IMR-90 (cell line): Measurements from ENCODE around the gene GZMA. TPM values are rescaled to one million over a fixed set of nuclear protein-coding genes. Genes with fewer than 3 reads are reported as not detected.

Experiments used
- ATAC-seq: fragments of 200-7000 bp; cut with Tn5 transposase; 2 replicates; pipeline ENCODE4 v1.9.1; 2020; ENCODE audit warnings: low read depth, mild to moderate bottlenecking, moderate library complexity
- BruUV-seq: library from RNA; stranded (reverse); fragments of 400-500 nt; replicated peaks from 2 replicates; lab custom pipeline; 2021; lab: Mats Ljungman, UMichigan
- CTCF ChIA-PET: fragments of 300-600 bp; formaldehyde crosslinking; extraction: SDS; loops from one replicate; lab custom pipeline; 2021; ENCODE audit warnings: antibody characterized with exemption; lab: Yijun Ruan, JAX
- POLR2A ChIA-PET: fragments of 300-600 bp; sonication (Branson Sonifier 250); formaldehyde crosslinking; loops from one replicate; lab custom pipeline; 2022; ENCODE audit warnings: antibody characterized with exemption; ENCODE audit not compliant: unreplicated experiment; lab: Charles Lee
- DNase-seq: peaks from one replicate; pipeline ENCODE4 v3.0.0; 2013
- H2AFZ ChIP-seq: replicated peaks from 2 replicates; pipeline ENCODE3; 2013; ENCODE audit warnings: low read length, mild to moderate bottlenecking; ENCODE audit not compliant: poor library complexity
- H2AK5ac ChIP-seq: 2 replicates; pipeline ENCODE4 v1.6.1; 2013; ENCODE audit warnings: low read depth, low read length, inconsistent platforms
- H2AK9ac ChIP-seq: replicated peaks from 2 replicates; pipeline ENCODE3; 2013; ENCODE audit warnings: mild to moderate bottlenecking, low read depth, low read length, moderate library complexity; ENCODE audit not compliant: poor library complexity
- H2BK120ac ChIP-seq: 2 replicates; pipeline ENCODE4 v1.6.1; 2013; ENCODE audit warnings: low read depth, low read length, inconsistent platforms
- H2BK15ac ChIP-seq: 3 replicates; pipeline ENCODE4 v1.6.1; 2013; ENCODE audit warnings: low read depth, low read length, inconsistent platforms
- H2BK20ac ChIP-seq: 2 replicates; pipeline ENCODE4 v1.6.1; 2013; ENCODE audit warnings: low read depth, mild to moderate bottlenecking, inconsistent platforms, low read length, moderate library complexity
- H2BK5ac ChIP-seq: 2 replicates; pipeline ENCODE4 v1.6.1; 2013; ENCODE audit warnings: mild to moderate bottlenecking, low read depth, low read length, inconsistent platforms; ENCODE audit not compliant: poor library complexity, severe bottlenecking
- H3K14ac ChIP-seq: replicated peaks from 2 replicates; pipeline ENCODE4 v1.6.1; 2013; ENCODE audit warnings: low read depth, low read length, inconsistent platforms
- H3K18ac ChIP-seq: 2 replicates; pipeline ENCODE4 v1.6.1; 2013; ENCODE audit warnings: low read depth, low read length, control low read depth
- H3K23ac ChIP-seq: 2 replicates; pipeline ENCODE4 v1.6.1; 2013; ENCODE audit warnings: low read depth, low read length, inconsistent platforms
- H3K27ac ChIP-seq: 2 replicates; pipeline ENCODE4 v1.5.1; 2013; ENCODE audit warnings: mild to moderate bottlenecking, control low read depth, low read length; ENCODE audit not compliant: insufficient read depth
- H3K27me3 ChIP-seq: 2 replicates; pipeline ENCODE4 v1.6.1; 2013; ENCODE audit warnings: low read length; ENCODE audit not compliant: control insufficient read depth, insufficient read depth
- H3K36me3 ChIP-seq: 2 replicates; pipeline ENCODE4 v1.6.1; 2013; ENCODE audit warnings: low read length, mixed read lengths; ENCODE audit not compliant: control insufficient read depth, insufficient read depth
- H3K4ac ChIP-seq: 2 replicates; pipeline ENCODE4 v1.6.1; 2013; ENCODE audit warnings: low read depth, low read length, inconsistent platforms
- H3K4me1 ChIP-seq: 2 replicates; pipeline ENCODE4 v1.6.1; 2013; ENCODE audit warnings: low read length, mixed read lengths; ENCODE audit not compliant: control insufficient read depth, insufficient read depth
- H3K4me2 ChIP-seq: 2 replicates; pipeline ENCODE4 v1.6.1; 2013; ENCODE audit warnings: low read depth, mild to moderate bottlenecking, control low read depth, low read length, moderate library complexity
- H3K4me3 ChIP-seq: 2 replicates; pipeline ENCODE4 v1.5.1; 2013; ENCODE audit warnings: low read depth, mild to moderate bottlenecking, control low read depth, low read length, moderate library complexity; ENCODE audit not compliant: insufficient read depth
- H3K56ac ChIP-seq: 2 replicates; pipeline ENCODE4 v1.6.1; 2013; ENCODE audit warnings: low read length, inconsistent platforms; ENCODE audit not compliant: insufficient read depth; ENCODE audit errors: extremely low read depth
- H3K79me1 ChIP-seq, 2 experiments: 2 replicates each; pipeline ENCODE4 v1.6.1; 2013; ENCODE audit warnings: low read length in 2 of 2, inconsistent platforms in 1 of 2, low read depth in 1 of 2
- H3K9ac ChIP-seq: 2 replicates; pipeline ENCODE4 v1.6.1; 2013; ENCODE audit warnings: low read depth, low read length, control low read depth
- H3K9me1 ChIP-seq: 2 replicates; pipeline ENCODE4 v1.6.1; 2013; ENCODE audit warnings: low read length, inconsistent platforms; ENCODE audit not compliant: insufficient read depth
- H3K9me3 ChIP-seq: 2 replicates; pipeline ENCODE4 v1.6.1; 2013; ENCODE audit warnings: low read length; ENCODE audit not compliant: control insufficient read depth, insufficient read depth
- H4K20me1 ChIP-seq: 2 replicates; pipeline ENCODE4 v1.6.1; 2013; ENCODE audit warnings: low read length, inconsistent platforms; ENCODE audit not compliant: insufficient read depth
- H4K5ac ChIP-seq: 2 replicates; pipeline ENCODE4 v1.6.1; 2013; ENCODE audit warnings: mild to moderate bottlenecking, low read depth, low read length, control low read depth
- H4K8ac ChIP-seq, 2 experiments: 2 replicates each; pipeline ENCODE4 v1.6.1; 2013; ENCODE audit warnings: low read depth in 2 of 2, low read length in 2 of 2, control low read depth in 1 of 2, inconsistent platforms in 1 of 2
- H4K91ac ChIP-seq: 2 replicates; pipeline ENCODE4 v1.6.1; 2013; ENCODE audit warnings: low read depth, low read length, inconsistent platforms; ENCODE audit not compliant: insufficient read depth
- BHLHE40 ChIP-seq: fragments of 150-350 bp; IDR thresholded peaks from 2 replicates; pipeline ENCODE4 v1.6.1; 2016; ENCODE audit warnings: mild to moderate bottlenecking, low read depth, low read length
- CTCF ChIP-seq: conservative IDR thresholded peaks from 2 replicates; pipeline ENCODE4 v1.5.1; 2012; ENCODE audit warnings: mild to moderate bottlenecking, low read depth, low read length, improper control_type of control experiment
- FOS ChIP-seq: fragments of 150-350 bp; IDR thresholded peaks from 2 replicates; pipeline ENCODE4 v1.6.1; 2016; ENCODE audit warnings: low read depth, low read length
- MAFK ChIP-seq: IDR thresholded peaks from 2 replicates; pipeline ENCODE4 v1.6.1; 2012; ENCODE audit warnings: low read depth, low read length, improper control_type of control experiment
- MAZ ChIP-seq: IDR thresholded peaks from 2 replicates; pipeline ENCODE4 v1.6.1; 2012; ENCODE audit warnings: low read depth, mild to moderate bottlenecking, low read length, improper control_type of control experiment, moderate library complexity, borderline replicate concordance
- MXI1 ChIP-seq: IDR thresholded peaks from 2 replicates; pipeline ENCODE4 v1.6.1; 2012; ENCODE audit warnings: low read depth, mild to moderate bottlenecking, low read length, moderate library complexity, borderline replicate concordance
- POLR2A ChIP-seq: IDR thresholded peaks from 2 replicates; pipeline ENCODE4 v1.6.1; 2012; ENCODE audit warnings: mild to moderate bottlenecking, low read depth, low read length
- RCOR1 ChIP-seq: IDR thresholded peaks from 2 replicates; pipeline ENCODE4 v1.6.1; 2012; ENCODE audit warnings: mild to moderate bottlenecking, low read length, improper control_type of control experiment; ENCODE audit not compliant: insufficient replicate concordance
- RFX5 ChIP-seq: IDR thresholded peaks from 2 replicates; pipeline ENCODE4 v1.8.0; 2012; ENCODE audit warnings: low read depth, mild to moderate bottlenecking, low read length, moderate library complexity
- SMC3 ChIP-seq: fragments of 150-350 bp; IDR thresholded peaks from 2 replicates; pipeline ENCODE4 v1.6.1; 2016; ENCODE audit warnings: low read depth, mild to moderate bottlenecking, antibody characterized with exemption, low read length, moderate library complexity
- USF2 ChIP-seq: fragments of 150-350 bp; IDR thresholded peaks from 2 replicates; pipeline ENCODE4 v1.6.1; 2017; ENCODE audit warnings: mild to moderate bottlenecking, antibody characterized with exemption, low read length, low read depth
- WGBS, 2 experiments: methylation state at CpG; one replicate each; pipeline versions ENCODE4 v1.1.5 to v1.1.7; 2013; ENCODE audit warnings: missing lambda C conversion rate in 2 of 2; ENCODE audit not compliant: insufficient read length in 1 of 2; ENCODE audit errors: extremely low coverage in 2 of 2; 5-methylcytosine and 5-hydroxymethylcytosine counted together
- dilution Hi-C: fragments of 300-500 bp; cut with HindIII; formaldehyde crosslinking; loops from one replicate; pipeline ENCODE4 v1.14.3; 2018; ENCODE audit warnings: low sequenced_read_pairs; ENCODE audit not compliant: unreplicated experiment
- in situ Hi-C: fragments of 300-500 bp; cut with MboI; formaldehyde crosslinking; loops from 3 replicates; pipeline ENCODE4 v1.14.3; 2019; ENCODE audit warnings: low sequenced_read_pairs, inconsistent platforms, mixed read lengths
- intact Hi-C: fragments of 100-400 bp; cut with micrococcal nuclease; formaldehyde crosslinking; loops from 2 replicates; pipeline ENCODE4 v1.10.0; 2022
- polyA plus RNA-seq, 3 experiments: library from polyadenylated mRNA; depleted of rRNA; stranded (reverse); fragments of >200 nt; gene quantifications; 2 replicates each; pipeline ENCODE4 v1.2.3, GENCODE V29; 2012; ENCODE audit warnings: low replicate concordance in 1 of 3
- total RNA-seq: library from RNA; depleted of rRNA; stranded (reverse); fragments of >200 nt; gene quantifications from 2 replicates; pipeline ENCODE4 v1.2.3, GENCODE V29; 2012

The GZMA gene
- total and polyA plus RNA-seq, 2 of the 4 experiments (the other 2 are of a cell fraction) = not detected

GRCh38 chr5:55064523-55064922, 37.9 kb upstream of the GZMA start:
- no peak overlapping the region for H3K9ac ChIP-seq
- intact Hi-C loops (no loop called here), dilution Hi-C loops (no loop called here), in situ Hi-C loops (no loop called here)
- no peak overlapping the region for H2BK15ac ChIP-seq
- peaks cover 5% of the 10 kb centered on the region for H3K9me1 ChIP-seq
- H2BK5ac ChIP-seq = no peak overlapping the region
- peaks cover 3% of the 10 kb centered on the region; the same call in 1 of the 2 replicates for H3K4me1 ChIP-seq
- ChIA-PET POLR2A (no interaction called here), CTCF (no interaction called here)
- H2AFZ ChIP-seq = no peak overlapping the region
- H4K20me1 ChIP-seq = no peaks in the 10 kb centered on the region; the same call in 1 of the 2 replicates
- H3K27ac ChIP-seq = no peak overlapping the region
- H3K23ac ChIP-seq = no peak overlapping the region
- whole genome bisulfite sequencing, 2 experiments = no CpG with 5 or more reads among the region's 3 CpGs
- H3K14ac ChIP-seq = no peak overlapping the region
- TF ChIP-seq RFX5 (no peak), MAZ (no peak), RCOR1 (no peak), FOS (no peak), USF2 (no peak), POLR2A (no peak), MXI1 (no peak), MAFK (no peak), BHLHE40 (no peak), SMC3 (no peak), CTCF (no peak)
- no TSS peak for BruUV-seq
- H3K9me3 ChIP-seq = no peaks in the 10 kb centered on the region
- peaks cover 11% of the 10 kb centered on the region for H3K27me3 ChIP-seq
- no peak overlapping the region for H3K56ac ChIP-seq
- H3K4me2 ChIP-seq = no peak overlapping the region
- no peak overlapping the region for H3K18ac ChIP-seq
- no peak overlapping the region for H4K8ac ChIP-seq
- ATAC-seq = no peak
- H3K4ac ChIP-seq = no peak overlapping the region
- H3K36me3 ChIP-seq = no peaks in the 10 kb centered on the region
- no peak overlapping the region for H3K4me3 ChIP-seq
- DNase-seq = no peak
- H4K5ac ChIP-seq = no peak overlapping the region
- H2AK5ac ChIP-seq = no peak overlapping the region
- H4K91ac ChIP-seq = no peak overlapping the region
- H2BK120ac ChIP-seq = no peak overlapping the region
- no peak overlapping the region for H2BK20ac ChIP-seq
- H3K79me1 ChIP-seq = no peaks in the 10 kb centered on the region
- no peak overlapping the region for H2AK9ac ChIP-seq
